VCaP (cell line): ENCODE data around the gene GPS2.

Experiments
- H3K27ac ChIP-seq: fragments of 450-650 bp; 2 replicates; pipeline ENCODE4 v1.5.1; 2017
- CTCF ChIP-seq: fragments of 450-650 bp; conservative IDR thresholded peaks from 2 replicates; pipeline ENCODE4 v1.5.1; 2017; ENCODE audit warnings: mild to moderate bottlenecking, moderate library complexity

The GPS2 gene

GRCh38 chr17:7328009-7328408 is 12.8 kb upstream of the GPS2 start:
- H3K27ac ChIP-seq = peak overlapping the region; percentile 74; the same call in 1 of the 2 replicates
- no peak for TF ChIP-seq CTCF

- H3K27ac ChIP-seq = no peak overlapping the region
- no peak for TF ChIP-seq CTCF
Observed at GRCh38 chr17:7327501-7327900, 12.3 kb upstream of the GPS2 start.

- TF ChIP-seq CTCF = no peak
- no peak overlapping the region for H3K27ac ChIP-seq
Observed at GRCh38 chr17:7327056-7327455, 11.9 kb upstream of the GPS2 start.

- no peak for TF ChIP-seq CTCF
- no peak overlapping the region for H3K27ac ChIP-seq
Observed at GRCh38 chr17:7326186-7326585, 11.0 kb upstream of the GPS2 start.

- H3K27ac ChIP-seq = no peak overlapping the region
- no peak for TF ChIP-seq CTCF
Observed at GRCh38 chr17:7325031-7325528, 9.9 kb upstream of the GPS2 start.

- TF ChIP-seq CTCF = peak; percentile 12; the same call in 1 of the 2 replicates
- H3K27ac ChIP-seq = no peak overlapping the region
Observed at GRCh38 chr17:7324438-7324779, 9.2 kb upstream of the GPS2 start.

- no peak overlapping the region for H3K27ac ChIP-seq
Observed at GRCh38 chr17:7323731-7324437, 8.7 kb upstream of the GPS2 start.

More at GRCh38 chr17:7323731-7324437, 8.7 kb upstream of the GPS2 start:
- peak; percentile 62 for TF ChIP-seq CTCF
